HL-60 (cell line): ENCODE results near the gene VWA3B.

Source experiments
- CTCF ChIP-seq: IDR thresholded peaks from one replicate; pipeline ENCODE4 v1.5.1; 2011; ENCODE audit warnings: low read length, control low read depth, inconsistent platforms; ENCODE audit not compliant: insufficient read depth
- GABPA ChIP-seq: IDR thresholded peaks from 2 replicates; pipeline ENCODE4 v1.6.1; 2012; ENCODE audit warnings: low read depth
- POLR2AphosphoS5 ChIP-seq: IDR thresholded peaks from 2 replicates; pipeline ENCODE4 v1.6.1; 2012; ENCODE audit warnings: low read depth
- REST ChIP-seq: IDR thresholded peaks from 2 replicates; pipeline ENCODE4 v1.6.1; 2012; ENCODE audit warnings: low read depth; ENCODE audit not compliant: insufficient replicate concordance

GRCh38 chr2:98314251-98314650 is 227.3 kb downstream of the VWA3B start:
- TF ChIP-seq CTCF (no peak), REST (no peak), POLR2AphosphoS5 (no peak), GABPA (no peak)
